GM18951 (cell line): ENCODE data around the gene TNFRSF1A.

Source experiments
- POLR2A ChIP-seq: IDR thresholded peaks from 4 replicates; pipeline ENCODE4 v1.6.1; 2011; ENCODE audit warnings: mild to moderate bottlenecking; ENCODE audit not compliant: insufficient read length, insufficient read depth; ENCODE audit errors: extremely low read depth
- in situ Hi-C: fragments of 300-500 bp; cut with MboI; formaldehyde crosslinking; loops from one replicate; pipeline ENCODE4 v1.12.0; 2022; ENCODE audit warnings: low sequenced_read_pairs, mixed read lengths, inconsistent platforms; ENCODE audit not compliant: unreplicated experiment

Gene TNFRSF1A

DNA sequence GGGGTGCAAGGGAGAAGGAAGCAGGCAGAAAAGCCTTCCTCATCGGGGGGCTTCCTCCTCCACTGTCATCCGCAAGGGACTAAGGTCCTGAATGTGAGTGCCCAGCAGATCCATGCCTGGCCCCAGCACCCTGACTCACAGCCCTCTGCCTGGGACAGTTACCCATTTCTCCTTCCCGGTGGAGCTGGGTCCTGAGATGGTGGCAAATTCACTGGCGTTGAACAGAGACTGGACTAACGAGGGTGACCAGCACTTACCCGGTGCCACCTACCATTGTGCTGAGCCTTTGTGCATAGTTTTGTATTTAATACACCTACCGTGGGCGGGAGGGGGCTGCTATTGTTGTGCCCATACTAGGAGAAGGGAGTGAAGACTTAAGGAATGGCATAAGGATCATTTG, 62.2 kb downstream of the TNFRSF1A start:
- in situ Hi-C loops = loop anchor here (5.0 to 10.0 kb wide), 3 partner anchors 72 to 295 kb away; no protein-coding TSS in a partner anchor
- TF ChIP-seq POLR2A = no peak

DNA sequence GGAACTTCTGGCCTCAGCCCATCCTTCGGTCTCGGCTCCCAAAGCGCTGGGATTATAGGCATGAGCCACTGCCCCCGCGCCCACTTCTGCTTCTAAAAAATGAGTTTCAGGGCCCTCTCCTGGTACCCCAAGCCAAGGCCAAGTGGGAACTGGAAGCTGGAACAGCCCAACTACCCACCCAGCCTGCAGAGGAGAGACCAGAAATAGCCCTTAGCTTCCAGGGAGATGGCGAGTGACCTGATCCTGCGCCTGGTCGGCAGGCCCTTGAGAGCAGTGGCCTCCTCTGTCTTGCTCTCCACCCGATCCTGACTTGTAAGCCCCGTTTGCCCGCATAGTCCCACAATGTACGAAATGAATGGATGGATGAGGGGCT, 62.6 kb downstream of the TNFRSF1A start:
- TF ChIP-seq POLR2A = no peak
- in situ Hi-C loops = loop anchor here (5.0 kb wide), 1 partner anchor 72 kb away; no protein-coding TSS in a partner anchor
